ENCODE data around the gene PTPRE. TPM values are rescaled to one million over a fixed set of nuclear protein-coding genes. Genes with fewer than 3 reads are reported as not detected.

Gene PTPRE
- total RNA-seq, 1 experiment from 2014 or later, result 12.3 TPM

- no peak for TF ChIP-seq REST (IDR thresholded peaks at IDR 0.05; ENCODE audit: low read depth)
- TF ChIP-seq EGR1 (IDR thresholded peaks at IDR 0.05; ENCODE audit: low read depth), result no peak
- no peak for TF ChIP-seq SP1 (IDR thresholded peaks at IDR 0.05; ENCODE audit: low read depth)
- no peak for TF ChIP-seq FOSL1 (IDR thresholded peaks at IDR 0.05; ENCODE audit: low read depth)
- TF ChIP-seq EZH2phosphoT487 (IDR thresholded peaks at IDR 0.05; ENCODE audit: borderline replicate concordance), result no peak
Observed at GRCh38 chr10:128028508-128029289, 121.8 kb downstream of the PTPRE start (continued).

- Histone ChIP-seq H2AFZ (ENCODE audit: low read depth, low read length, poor library complexity, severe bottlenecking) (no peak overlapping the region), H3K79me2 (ENCODE audit: insufficient read depth, low read length) (no peaks in the 10 kb centered on the region), H3K27me3 (ENCODE audit: insufficient read depth, low read length) (no peaks in the 10 kb centered on the region), H3K9me2 (ENCODE audit: insufficient read depth) (no peaks in the 10 kb centered on the region), H3K4me3 (replicated peaks in 1 of 2; ENCODE audit: low read depth in 1 of 2, low read length in 2 of 2) (no peak overlapping the region), H3K27ac (ENCODE audit: low read depth, low read length) (no peak overlapping the region), H4K20me1 (ENCODE audit: insufficient read depth) (no peaks in the 10 kb centered on the region), H3K4me2 (ENCODE audit: low read length) (no peak overlapping the region), H3K9me3 (ENCODE audit: control insufficient read depth in 1 of 2, insufficient read depth in 1 of 2, low read depth in 1 of 2, low read length in 2 of 2) (no peaks in the 10 kb centered on the region), H3K4me1 (ENCODE audit: control insufficient read depth in 1 of 2, insufficient read depth in 2 of 2, low read length in 2 of 2) (0 out of 4 replicates have a peak, but pooled peaks cover 0 to 3% of the 10 kb centered on the region in 2 experiments), H3K36me3 (ENCODE audit: control insufficient read depth in 1 of 2, insufficient read depth in 2 of 2, low read length in 2 of 2) (no peaks in the 10 kb centered on the region), H3K9ac (ENCODE audit: low read length) (no peak overlapping the region)
- DNase-seq (ENCODE audit: low read depth, low spot score) (no peak), ATAC-seq (no peak)
- ChIA-PET CTCF (no interaction called here), RAD21 (ENCODE audit: low non-redundant PET in 1 of 2, low total read pairs in 2 of 2, uncharacterized antibody in 2 of 2, unreplicated experiment in 2 of 2) (no interaction called here), POLR2A (no interaction called here)
- TF ChIP-seq SP1 (IDR thresholded peaks at IDR 0.05; ENCODE audit: low read depth) (no peak), SIN3A (IDR thresholded peaks at IDR 0.05; ENCODE audit: low read depth) (no peak), REST (IDR thresholded peaks at IDR 0.05; ENCODE audit: low read depth) (no peak), RAD21 (IDR thresholded peaks at IDR 0.05; ENCODE audit: low read depth) (no peak), CTCF (IDR thresholded peaks at IDR 0.05 in 2 of 3, conservative IDR thresholded peaks at IDR 0.05 in 1 of 3; ENCODE audit: borderline replicate concordance in 1 of 3, insufficient read depth in 1 of 3, low read depth in 2 of 3, low read length in 2 of 3) (no peak), FOSL1 (IDR thresholded peaks at IDR 0.05; ENCODE audit: low read depth) (no peak), ZFX (IDR thresholded peaks at IDR 0.05) (no peak), CEBPB (IDR thresholded peaks at IDR 0.05; ENCODE audit: low read depth) (no peak), ATF3 (IDR thresholded peaks at IDR 0.05) (no peak), MAX (IDR thresholded peaks at IDR 0.05) (no peak), CBX3 (IDR thresholded peaks at IDR 0.05; ENCODE audit: low read depth) (no peak), POLR2AphosphoS5 (IDR thresholded peaks at IDR 0.05; ENCODE audit: low read depth, low read length) (no peak), JUND (IDR thresholded peaks at IDR 0.05) (no peak), TCF7L2 (IDR thresholded peaks at IDR 0.05; ENCODE audit: borderline replicate concordance, extremely low read depth, insufficient read depth, insufficient read length) (no peak)
- BruUV-seq (replicated peaks), result no TSS peak
- intact Hi-C loops (cut with micrococcal nuclease), result no loop called here
Observed at GRCh38 chr10:128029290-128029651, 122.4 kb downstream of the PTPRE start.

All from HCT116 (cell line).